SU-DHL-6 (cell line): ENCODE data around the gene C3orf18.

ENCODE experiments used
- H2AFZ ChIP-seq: fragments of 200-600 bp; sonication (generic); 2 replicates; pipeline ENCODE4 v1.6.1; 2014; ENCODE audit warnings: low read depth, mild to moderate bottlenecking, moderate library complexity, mixed read lengths, antibody characterized with exemption, low read length; ENCODE audit not compliant: severe bottlenecking
- H3F3A ChIP-seq: fragments of 200-600 bp; shearing (Covaris generic); 2 replicates; pipeline ENCODE4 v1.6.0; 2016; ENCODE audit warnings: antibody characterized with exemption, mild to moderate bottlenecking; ENCODE audit not compliant: insufficient read depth
- H3K27ac ChIP-seq: fragments of 200-600 bp; sonication (generic); 2 replicates; pipeline ENCODE4 v1.5.1; 2016; ENCODE audit warnings: low read depth, mild to moderate bottlenecking, low read length, moderate library complexity, mixed read lengths
- H3K27me3 ChIP-seq: fragments of 200-600 bp; sonication (generic), shearing (Covaris generic); 2 replicates; pipeline ENCODE4 v1.6.0; 2014; ENCODE audit warnings: mild to moderate bottlenecking, low read length
- H3K36me3 ChIP-seq: fragments of 200-600 bp; sonication (generic); 2 replicates; pipeline ENCODE4 v1.6.1; 2014; ENCODE audit warnings: mild to moderate bottlenecking, low read length, mixed read lengths
- H3K4me2 ChIP-seq: fragments of 300-600, 200-600 bp; shearing (Covaris generic), sonication (generic); 2 replicates; pipeline ENCODE4 v1.6.0; 2014; ENCODE audit warnings: low read length, low read depth, mild to moderate bottlenecking; ENCODE audit not compliant: poor library complexity, severe bottlenecking
- H3K4me3 ChIP-seq: fragments of 200-600 bp; sonication (generic); 2 replicates; pipeline ENCODE4 v1.5.1; 2014; ENCODE audit warnings: antibody characterized with exemption, low read length, mild to moderate bottlenecking, mixed read lengths; ENCODE audit not compliant: insufficient read depth, poor library complexity, severe bottlenecking
- H3K79me2 ChIP-seq: fragments of 200-600 bp; sonication (generic); 2 replicates; pipeline ENCODE4 v1.6.1; 2014; ENCODE audit warnings: mild to moderate bottlenecking, low read length, moderate library complexity; ENCODE audit not compliant: insufficient read depth
- H3K9ac ChIP-seq: fragments of 200-600 bp; sonication (generic); 2 replicates; pipeline ENCODE4 v1.7.0; 2014; ENCODE audit warnings: mild to moderate bottlenecking, low read length
- H3K9me2 ChIP-seq: fragments of 200-600 bp; sonication (generic); replicated peaks from 2 replicates; pipeline ENCODE4 v1.6.1; 2014; ENCODE audit warnings: low read length; ENCODE audit not compliant: insufficient read depth
- H3K9me3 ChIP-seq: fragments of 200-600 bp; sonication (generic); 2 replicates; pipeline ENCODE4 v1.6.1; 2014; ENCODE audit warnings: low read length, mixed read lengths; ENCODE audit not compliant: insufficient read depth
- H4K20me1 ChIP-seq: fragments of 200-600 bp; sonication (generic); 2 replicates; pipeline ENCODE4 v1.6.1; 2014; ENCODE audit warnings: low read depth, mild to moderate bottlenecking, antibody characterized with exemption, low read length, moderate library complexity, mixed read lengths
- CTCF ChIP-seq: fragments of 200-600 bp; sonication (generic); IDR thresholded peaks from one replicate; pipeline ENCODE4 v1.5.1; 2017; ENCODE audit warnings: antibody characterized with exemption, mild to moderate bottlenecking, low read length, moderate library complexity; ENCODE audit not compliant: insufficient read depth, poor library complexity, severe bottlenecking
- EZH2phosphoT487 ChIP-seq: fragments of 200-600 bp; sonication (generic), shearing (Covaris generic); conservative IDR thresholded peaks from 2 replicates; pipeline ENCODE4 v1.6.1; 2018; ENCODE audit warnings: mild to moderate bottlenecking, antibody characterized with exemption, low read length, moderate library complexity, mixed read lengths

C3orf18 gene

DNA sequence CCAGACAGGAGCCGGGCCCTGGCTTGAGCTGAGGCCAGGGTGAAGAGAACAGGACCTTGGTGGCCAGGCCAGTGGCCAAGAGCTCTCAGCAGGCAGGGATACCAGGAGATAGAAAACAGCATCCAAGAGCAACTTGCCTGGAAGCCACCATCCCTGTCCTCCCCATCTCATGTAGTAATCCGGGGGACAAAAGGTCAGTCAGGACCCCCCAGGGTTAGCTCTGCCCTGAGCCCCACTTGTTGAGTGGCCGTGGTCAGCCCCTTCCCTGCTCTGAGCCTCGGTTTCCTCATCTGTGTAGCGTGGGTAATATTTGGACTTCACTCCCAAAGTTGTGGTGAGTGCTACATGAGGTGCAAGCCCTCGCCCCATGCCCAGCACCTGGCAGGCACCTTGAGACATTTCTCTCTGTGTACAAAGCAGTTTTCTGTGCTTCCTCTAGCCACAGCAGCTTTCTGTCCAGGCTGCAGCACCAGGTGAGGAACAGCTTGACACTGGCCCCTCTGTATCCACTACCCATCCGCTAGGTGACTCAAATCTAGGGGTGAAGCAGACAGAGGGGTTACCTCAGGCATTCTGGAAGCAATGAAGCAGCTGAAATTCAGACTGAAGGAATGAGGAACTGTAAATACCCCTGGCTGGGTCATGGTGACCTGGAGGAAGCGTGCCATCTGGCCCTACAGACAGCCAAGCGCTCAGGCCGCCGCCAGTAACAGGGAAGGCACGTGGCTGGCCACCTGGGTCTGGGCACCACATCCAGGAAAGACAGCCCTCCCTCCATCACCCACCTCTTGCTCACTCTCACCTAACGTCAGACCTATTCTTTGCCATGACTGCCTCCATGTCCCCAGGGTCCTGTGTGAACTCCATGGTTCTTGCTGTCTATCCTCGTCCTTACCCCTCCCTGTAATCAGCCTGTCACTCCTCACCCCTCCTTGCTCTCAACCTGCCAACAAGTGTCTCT, 37.4 kb upstream of the C3orf18 start:
- H3K9ac ChIP-seq, result no peak overlapping the region
- no peak overlapping the region for H2AFZ ChIP-seq
- no peaks in the 10 kb centered on the region for H3F3A ChIP-seq
- no peak overlapping the region for H3K27ac ChIP-seq
- no peak overlapping the region for H3K4me3 ChIP-seq
- no peaks in the 10 kb centered on the region for H3K79me2 ChIP-seq
- no peak overlapping the region for H3K4me2 ChIP-seq
- no peaks in the 10 kb centered on the region for H4K20me1 ChIP-seq
- no peaks in the 10 kb centered on the region for H3K27me3 ChIP-seq
- TF ChIP-seq CTCF (no peak), EZH2phosphoT487 (no peak)
- no peaks in the 10 kb centered on the region for H3K9me2 ChIP-seq
- no peaks in the 10 kb centered on the region for H3K9me3 ChIP-seq
- H3K36me3 ChIP-seq, result no peaks in the 10 kb centered on the region

- Histone ChIP-seq H3K27ac (no peak overlapping the region), H3K4me3 (no peak overlapping the region), H3K9me2 (no peaks in the 10 kb centered on the region), H3K4me2 (no peak overlapping the region), H3K36me3 (no peaks in the 10 kb centered on the region), H3K27me3 (no peaks in the 10 kb centered on the region), H3F3A (no peaks in the 10 kb centered on the region), H4K20me1 (no peaks in the 10 kb centered on the region), H2AFZ (no peak overlapping the region), H3K9ac (no peak overlapping the region), H3K79me2 (no peaks in the 10 kb centered on the region), H3K9me3 (no peaks in the 10 kb centered on the region)
- TF ChIP-seq EZH2phosphoT487, result no peak
- TF ChIP-seq CTCF, result no peak
Measured at GRCh38 chr3:50604110-50604621, 36.6 kb upstream of the C3orf18 start.

- Histone ChIP-seq H3K4me2 (no peak overlapping the region), H3K27me3 (no peaks in the 10 kb centered on the region), H3K36me3 (no peaks in the 10 kb centered on the region), H3K9me3 (no peaks in the 10 kb centered on the region), H3K27ac (no peak overlapping the region), H4K20me1 (no peaks in the 10 kb centered on the region), H3K4me3 (no peak overlapping the region), H3K9ac (no peak overlapping the region), H3F3A (no peaks in the 10 kb centered on the region), H2AFZ (no peak overlapping the region), H3K9me2 (no peaks in the 10 kb centered on the region), H3K79me2 (no peaks in the 10 kb centered on the region)
- TF ChIP-seq CTCF (no peak), EZH2phosphoT487 (no peak)
Measured at GRCh38 chr3:50603261-50604109, 35.9 kb upstream of the C3orf18 start.
